GM12878 (cell line): Measurements from ENCODE around the gene GTF2F2. TPM values are rescaled to one million over a fixed set of nuclear protein-coding genes. Genes with fewer than 3 reads are reported as not detected.

Source experiments
- ATF3 ChIP-seq: IDR thresholded peaks from 2 replicates; pipeline ENCODE4 v1.6.1; 2011; ENCODE audit warnings: low read depth, mild to moderate bottlenecking, low read length, moderate library complexity, borderline replicate concordance; ENCODE audit errors: extremely low read depth
- BMI1 ChIP-seq: fragments of 450-650 bp; IDR thresholded peaks from 2 replicates; pipeline ENCODE4 v1.6.1; 2016; ENCODE audit warnings: mild to moderate bottlenecking, moderate library complexity, borderline replicate concordance
- CHD1 ChIP-seq: IDR thresholded peaks from 2 replicates; pipeline ENCODE4 v1.6.1; 2012; ENCODE audit warnings: low read depth, low read length, improper control_type of control experiment
- CHD2 ChIP-seq: IDR thresholded peaks from 2 replicates; pipeline ENCODE4 v1.6.1; 2011; ENCODE audit warnings: low read depth, low read length, improper control_type of control experiment, borderline replicate concordance
- ELK1 ChIP-seq: IDR thresholded peaks from 2 replicates; pipeline ENCODE4 v1.6.1; 2012; ENCODE audit warnings: low read depth, low read length, improper control_type of control experiment
- GATAD2B ChIP-seq: fragments of 450-650 bp; conservative IDR thresholded peaks from 2 replicates; pipeline ENCODE4 v1.6.1; 2017; ENCODE audit warnings: low read depth, mild to moderate bottlenecking, moderate library complexity
- HDGF ChIP-seq: fragments of 450-650 bp; IDR thresholded peaks from 2 replicates; pipeline ENCODE4 v1.6.1; 2016; ENCODE audit warnings: antibody characterized with exemption
- KDM1A ChIP-seq: fragments of 200-600 bp; sonication (generic); IDR thresholded peaks from 2 replicates; pipeline ENCODE4 v1.6.1; 2016; ENCODE audit warnings: borderline replicate concordance
- MEF2B ChIP-seq: fragments of 450-650 bp; IDR thresholded peaks from 2 replicates; pipeline ENCODE4 v1.6.1; 2018; ENCODE audit warnings: mild to moderate bottlenecking, moderate library complexity; ENCODE audit not compliant: partially characterized antibody, poor library complexity, severe bottlenecking
- MTA2 ChIP-seq: fragments of 450-650 bp; IDR thresholded peaks from 2 replicates; pipeline ENCODE4 v1.6.1; 2016; ENCODE audit warnings: low read depth, mild to moderate bottlenecking, moderate library complexity
- MYB ChIP-seq: fragments of 150-350 bp; IDR thresholded peaks from 2 replicates; pipeline ENCODE4 v1.6.1; 2014; ENCODE audit warnings: mild to moderate bottlenecking, low read depth, low read length, borderline replicate concordance
- RCOR1 ChIP-seq: conservative IDR thresholded peaks from 2 replicates; pipeline ENCODE4 v1.6.1; 2012; ENCODE audit warnings: low read depth, low read length, improper control_type of control experiment
- RELA ChIP-seq: fragments of 450-650 bp; IDR thresholded peaks from 2 replicates; pipeline ENCODE4 v1.8.0; 2014; ENCODE audit warnings: borderline replicate concordance; ENCODE audit not compliant: partially characterized antibody
- RUNX3 ChIP-seq: IDR thresholded peaks from 2 replicates; pipeline ENCODE4 v1.6.1; 2012; ENCODE audit warnings: low read length, inconsistent platforms
- SIX5 ChIP-seq: IDR thresholded peaks from 2 replicates; pipeline ENCODE4 v1.6.1; 2011; ENCODE audit warnings: mild to moderate bottlenecking, low read depth, low read length, moderate library complexity; ENCODE audit not compliant: severe bottlenecking
- ZBED1 ChIP-seq: IDR thresholded peaks from 2 replicates; pipeline ENCODE4 v1.6.1; 2016; ENCODE audit warnings: borderline replicate concordance
- polyA plus RNA-seq, 11 experiments: library from polyadenylated mRNA; depleted of rRNA in 4 of 11; unstranded in 6 of 11; stranded (reverse) in 5 of 11; fragments of >200 nt; fragmentation: Nextera tagmentation in 4 of 11; fragmentation: Illumina TruSeq in 1 of 11; extraction: Ambion mirVana in 4 of 11; extraction: Trizol in 1 of 11; gene quantifications; 1 replicate in 1 of 11; 2 replicates in 10 of 11; pipeline versions ENCODE4 v1.2.1 to v1.2.3, GENCODE V29; 2011 to 2016; ENCODE audit warnings: inconsistent platforms in 2 of 11, missing spikeins in 2 of 11, low read depth in 1 of 11
- total RNA-seq, 4 experiments: library from RNA; depleted of rRNA in 3 of 4; stranded (reverse); fragments of >200 nt in 3 of 4; fragmentation: Illumina TruSeq in 1 of 4; extraction: Trizol in 1 of 4; gene quantifications; 2 replicates each; pipeline versions ENCODE4 v1.2.1 to v1.2.3, GENCODE V29; 2013 to 2021
- TF ChIP-seq, protein P1 (sequence below): fragments of 450-650 bp; IDR thresholded peaks from 2 replicates; pipeline ENCODE4 v1.6.1; 2017; ENCODE audit warnings: low read depth, mild to moderate bottlenecking, moderate library complexity
- TF ChIP-seq, protein P2 (sequence below): fragments of 450-650 bp; IDR thresholded peaks from 2 replicates; pipeline ENCODE4 v1.6.1; 2016; ENCODE audit warnings: mild to moderate bottlenecking, moderate library complexity, borderline replicate concordance
- TF ChIP-seq, protein P3 (sequence below): fragments of 450-650 bp; IDR thresholded peaks from 2 replicates; pipeline ENCODE4 v1.6.1; 2017; ENCODE audit warnings: borderline replicate concordance

GTF2F2 gene
- total and polyA plus RNA-seq, 10 of the 15 experiments (the other 5 are each of a cell fraction or from before 2014, with no cell fraction given): 14.5 to 30.8 (median 22.6) TPM

GRCh38 chr13:45119991-45120864 is at the start of gene GTF2F2 (continued):
- TF ChIP-seq BMI1: no peak
- peak; percentile 45 for TF ChIP-seq RELA
- no peak for TF ChIP-seq MYB
- no peak; the same call in 1 of the 2 replicates for TF ChIP-seq ATF3
- TF ChIP-seq, protein P1, sequence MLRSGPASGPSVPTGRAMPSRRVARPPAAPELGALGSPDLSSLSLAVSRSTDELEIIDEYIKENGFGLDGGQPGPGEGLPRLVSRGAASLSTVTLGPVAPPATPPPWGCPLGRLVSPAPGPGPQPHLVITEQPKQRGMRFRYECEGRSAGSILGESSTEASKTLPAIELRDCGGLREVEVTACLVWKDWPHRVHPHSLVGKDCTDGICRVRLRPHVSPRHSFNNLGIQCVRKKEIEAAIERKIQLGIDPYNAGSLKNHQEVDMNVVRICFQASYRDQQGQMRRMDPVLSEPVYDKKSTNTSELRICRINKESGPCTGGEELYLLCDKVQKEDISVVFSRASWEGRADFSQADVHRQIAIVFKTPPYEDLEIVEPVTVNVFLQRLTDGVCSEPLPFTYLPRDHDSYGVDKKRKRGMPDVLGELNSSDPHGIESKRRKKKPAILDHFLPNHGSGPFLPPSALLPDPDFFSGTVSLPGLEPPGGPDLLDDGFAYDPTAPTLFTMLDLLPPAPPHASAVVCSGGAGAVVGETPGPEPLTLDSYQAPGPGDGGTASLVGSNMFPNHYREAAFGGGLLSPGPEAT: peak; percentile 72
- TF ChIP-seq ZBED1: no peak
- no peak for TF ChIP-seq KDM1A
- no peak for TF ChIP-seq RCOR1
- TF ChIP-seq CHD1: no peak
- TF ChIP-seq HDGF: no peak
- TF ChIP-seq GATAD2B: no peak
- peak; percentile 8 for TF ChIP-seq MEF2B
- TF ChIP-seq, protein P2, sequence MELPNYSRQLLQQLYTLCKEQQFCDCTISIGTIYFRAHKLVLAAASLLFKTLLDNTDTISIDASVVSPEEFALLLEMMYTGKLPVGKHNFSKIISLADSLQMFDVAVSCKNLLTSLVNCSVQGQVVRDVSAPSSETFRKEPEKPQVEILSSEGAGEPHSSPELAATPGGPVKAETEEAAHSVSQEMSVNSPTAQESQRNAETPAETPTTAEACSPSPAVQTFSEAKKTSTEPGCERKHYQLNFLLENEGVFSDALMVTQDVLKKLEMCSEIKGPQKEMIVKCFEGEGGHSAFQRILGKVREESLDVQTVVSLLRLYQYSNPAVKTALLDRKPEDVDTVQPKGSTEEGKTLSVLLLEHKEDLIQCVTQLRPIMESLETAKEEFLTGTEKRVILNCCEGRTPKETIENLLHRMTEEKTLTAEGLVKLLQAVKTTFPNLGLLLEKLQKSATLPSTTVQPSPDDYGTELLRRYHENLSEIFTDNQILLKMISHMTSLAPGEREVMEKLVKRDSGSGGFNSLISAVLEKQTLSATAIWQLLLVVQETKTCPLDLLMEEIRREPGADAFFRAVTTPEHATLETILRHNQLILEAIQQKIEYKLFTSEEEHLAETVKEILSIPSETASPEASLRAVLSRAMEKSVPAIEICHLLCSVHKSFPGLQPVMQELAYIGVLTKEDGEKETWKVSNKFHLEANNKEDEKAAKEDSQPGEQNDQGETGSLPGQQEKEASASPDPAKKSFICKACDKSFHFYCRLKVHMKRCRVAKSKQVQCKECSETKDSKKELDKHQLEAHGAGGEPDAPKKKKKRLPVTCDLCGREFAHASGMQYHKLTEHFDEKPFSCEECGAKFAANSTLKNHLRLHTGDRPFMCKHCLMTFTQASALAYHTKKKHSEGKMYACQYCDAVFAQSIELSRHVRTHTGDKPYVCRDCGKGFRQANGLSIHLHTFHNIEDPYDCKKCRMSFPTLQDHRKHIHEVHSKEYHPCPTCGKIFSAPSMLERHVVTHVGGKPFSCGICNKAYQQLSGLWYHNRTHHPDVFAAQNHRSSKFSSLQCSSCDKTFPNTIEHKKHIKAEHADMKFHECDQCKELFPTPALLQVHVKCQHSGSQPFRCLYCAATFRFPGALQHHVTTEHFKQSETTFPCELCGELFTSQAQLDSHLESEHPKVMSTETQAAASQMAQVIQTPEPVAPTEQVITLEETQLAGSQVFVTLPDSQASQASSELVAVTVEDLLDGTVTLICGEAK: no peak
- TF ChIP-seq CHD2: no peak
- TF ChIP-seq ELK1: peak; percentile 39; the same call in 1 of the 2 replicates
- TF ChIP-seq MTA2: peak; percentile 9; the same call in 1 of the 2 replicates
- TF ChIP-seq, protein P3, sequence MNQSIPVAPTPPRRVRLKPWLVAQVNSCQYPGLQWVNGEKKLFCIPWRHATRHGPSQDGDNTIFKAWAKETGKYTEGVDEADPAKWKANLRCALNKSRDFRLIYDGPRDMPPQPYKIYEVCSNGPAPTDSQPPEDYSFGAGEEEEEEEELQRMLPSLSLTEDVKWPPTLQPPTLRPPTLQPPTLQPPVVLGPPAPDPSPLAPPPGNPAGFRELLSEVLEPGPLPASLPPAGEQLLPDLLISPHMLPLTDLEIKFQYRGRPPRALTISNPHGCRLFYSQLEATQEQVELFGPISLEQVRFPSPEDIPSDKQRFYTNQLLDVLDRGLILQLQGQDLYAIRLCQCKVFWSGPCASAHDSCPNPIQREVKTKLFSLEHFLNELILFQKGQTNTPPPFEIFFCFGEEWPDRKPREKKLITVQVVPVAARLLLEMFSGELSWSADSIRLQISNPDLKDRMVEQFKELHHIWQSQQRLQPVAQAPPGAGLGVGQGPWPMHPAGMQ: no peak
- TF ChIP-seq RUNX3: no peak
- peak; percentile 39 for TF ChIP-seq SIX5
